H1 (cell line): ENCODE results near the gene CEP57L1. TPM values are rescaled to one million over a fixed set of nuclear protein-coding genes. Genes with fewer than 3 reads are reported as not detected.

Experiments used
- CTCF ChIA-PET: fragments of 300-600 bp; sonication (Branson Sonifier 250); formaldehyde crosslinking; loops from one replicate; lab custom pipeline; 2021; ENCODE audit not compliant: partially characterized antibody; lab: Charles Lee
- POLR2A ChIA-PET: fragments of 300-600 bp; sonication (Branson Sonifier 250); formaldehyde crosslinking; loops from one replicate; lab custom pipeline; 2021; ENCODE audit warnings: inconsistent platforms; ENCODE audit not compliant: partially characterized antibody; lab: Charles Lee
- DNase-seq, 2 experiments: peaks; one replicate each; pipeline versions ENCODE4 v3.0.0 to v3.0.0-alpha.2; 2010 to 2022; ENCODE audit warnings: low spot score in 2 of 2, low read depth in 1 of 2, mixed read lengths in 1 of 2
- FAIRE-seq: peaks from 2 replicates; lab custom pipeline; 2011; peaks lifted over from hg19 to GRCh38; lab: Jason Lieb, UNC
- H2AFZ ChIP-seq: 2 replicates; pipeline ENCODE4 v1.8.1; 2012; ENCODE audit warnings: low read length, inconsistent platforms
- H2AK5ac ChIP-seq: 2 replicates; pipeline ENCODE4 v1.6.1; 2013; ENCODE audit warnings: low read depth, low read length
- H2BK120ac ChIP-seq: replicated peaks from 2 replicates; pipeline ENCODE3; 2013; ENCODE audit warnings: low read depth, low read length, inconsistent platforms
- H2BK12ac ChIP-seq: 2 replicates; pipeline ENCODE4 v1.6.1; 2013; ENCODE audit warnings: low read depth, low read length
- H2BK15ac ChIP-seq: 2 replicates; pipeline ENCODE4 v1.6.1; 2013; ENCODE audit warnings: low read length
- H2BK20ac ChIP-seq: 2 replicates; pipeline ENCODE4 v1.6.1; 2013; ENCODE audit warnings: low read length
- H2BK5ac ChIP-seq: 2 replicates; pipeline ENCODE4 v1.6.1; 2013; ENCODE audit warnings: low read depth, low read length
- H3K14ac ChIP-seq: 2 replicates; pipeline ENCODE4 v1.6.1; 2013; ENCODE audit warnings: inconsistent platforms; ENCODE audit not compliant: insufficient read length
- H3K18ac ChIP-seq: 2 replicates; pipeline ENCODE4 v1.6.1; 2013; ENCODE audit warnings: low read length; ENCODE audit errors: extremely low read depth
- H3K23ac ChIP-seq: 2 replicates; pipeline ENCODE4 v1.6.1; 2013; ENCODE audit warnings: inconsistent platforms; ENCODE audit not compliant: insufficient read length
- H3K23me2 ChIP-seq: 2 replicates; pipeline ENCODE4 v1.6.1; 2013; ENCODE audit warnings: low read depth, low read length
- H3K27ac ChIP-seq: 2 replicates; pipeline ENCODE4 v1.6.1; 2011; ENCODE audit warnings: low read depth, low read length, inconsistent platforms
- H3K27me3 ChIP-seq, 4 experiments: replicated peaks in 1 of 4; 1 replicate in 1 of 4; 2 replicates in 3 of 4; pipeline versions ENCODE4 v1.6.1 to v1.8.1; 2011 to 2013; ENCODE audit warnings: low read length in 3 of 4, mild to moderate bottlenecking in 3 of 4, inconsistent platforms in 2 of 4, mixed read lengths in 2 of 4, moderate library complexity in 1 of 4; ENCODE audit not compliant: control insufficient read depth in 3 of 4, insufficient read depth in 3 of 4; ENCODE audit errors: extremely low read depth in 1 of 4
- H3K36me3 ChIP-seq, 4 experiments: 2 replicates each; pipeline versions ENCODE4 v1.6.1 to v1.8.1; 2011 to 2013; ENCODE audit warnings: mild to moderate bottlenecking in 4 of 4, low read length in 3 of 4, moderate library complexity in 2 of 4, control low read depth in 1 of 4, inconsistent platforms in 1 of 4; ENCODE audit not compliant: insufficient read depth in 4 of 4, control insufficient read depth in 2 of 4
- H3K4ac ChIP-seq: replicated peaks from 2 replicates; pipeline ENCODE3; 2013; ENCODE audit warnings: low read length, low read depth, mixed read lengths, inconsistent platforms; ENCODE audit not compliant: insufficient read length
- H3K4me1 ChIP-seq, 4 experiments: replicated peaks in 1 of 4; 1 replicate in 1 of 4; 2 replicates in 3 of 4; pipeline versions ENCODE4 v1.6.1 to v1.8.1; 2011 to 2013; ENCODE audit warnings: low read length in 3 of 4, inconsistent platforms in 2 of 4, mixed read lengths in 1 of 4; ENCODE audit not compliant: insufficient read depth in 4 of 4, control insufficient read depth in 3 of 4
- H3K4me2 ChIP-seq, 2 experiments: 2 replicates each; pipeline versions ENCODE4 v1.6.1 to v1.8.1; 2011 to 2013; ENCODE audit warnings: low read depth in 2 of 2, low read length in 2 of 2, control low read depth in 1 of 2, inconsistent platforms in 1 of 2, mild to moderate bottlenecking in 1 of 2; ENCODE audit not compliant: insufficient read depth in 1 of 2
- H3K4me3 ChIP-seq, 4 experiments: fragments of 200-600, 300-600 bp in 1 of 4; sonication (generic), shearing (Covaris generic), sonication (Bioruptor Twin) in 1 of 4; 2 replicates each; pipeline versions ENCODE4 v1.5.1 to v1.8.1; 2011 to 2016; ENCODE audit warnings: low read length in 4 of 4, low read depth in 3 of 4, control low read depth in 2 of 4, inconsistent platforms in 2 of 4, mild to moderate bottlenecking in 2 of 4, mixed read lengths in 1 of 4, moderate library complexity in 1 of 4; ENCODE audit not compliant: insufficient read depth in 2 of 4; ENCODE audit errors: extremely low read depth in 1 of 4
- H3K56ac ChIP-seq: replicated peaks from 2 replicates; pipeline ENCODE3; 2013; ENCODE audit warnings: low read depth, mild to moderate bottlenecking, mixed read lengths, low read length, inconsistent platforms; ENCODE audit not compliant: insufficient read length
- H3K79me1 ChIP-seq: 2 replicates; pipeline ENCODE4 v1.6.1; 2013; ENCODE audit warnings: low read depth, low read length, control low read depth
- H3K79me2 ChIP-seq, 2 experiments: 2 replicates each; pipeline versions ENCODE4 v1.6.1 to v1.8.1; 2012 to 2013; ENCODE audit warnings: low read length in 2 of 2, mild to moderate bottlenecking in 2 of 2, inconsistent platforms in 1 of 2; ENCODE audit not compliant: insufficient read depth in 2 of 2, control insufficient read depth in 1 of 2
- H3K9ac ChIP-seq, 4 experiments: replicated peaks in 1 of 4; 1 replicate in 1 of 4; 2 replicates in 3 of 4; pipeline versions ENCODE4 v1.6.1 to v1.8.1; 2011 to 2013; ENCODE audit warnings: low read depth in 3 of 4, low read length in 3 of 4, control low read depth in 2 of 4, mild to moderate bottlenecking in 2 of 4, moderate library complexity in 2 of 4, inconsistent platforms in 1 of 4; ENCODE audit errors: extremely low read depth in 1 of 4
- H3K9me3 ChIP-seq, 2 experiments: 2 replicates each; pipeline versions ENCODE4 v1.6.1 to v1.8.1; 2012 to 2013; ENCODE audit warnings: mild to moderate bottlenecking in 2 of 2, moderate library complexity in 2 of 2, control low read depth in 1 of 2, inconsistent platforms in 1 of 2, low read depth in 1 of 2, low read length in 1 of 2, mixed read lengths in 1 of 2; ENCODE audit not compliant: insufficient read depth in 2 of 2
- H4K20me1 ChIP-seq, 2 experiments: replicated peaks in 1 of 2; 2 replicates each; pipeline versions ENCODE3 to v1.8.1; 2011 to 2013; ENCODE audit warnings: inconsistent platforms in 2 of 2, low read length in 2 of 2, mild to moderate bottlenecking in 1 of 2; ENCODE audit not compliant: insufficient read depth in 2 of 2, control insufficient read depth in 1 of 2
- H4K5ac ChIP-seq: 2 replicates; pipeline ENCODE4 v1.6.1; 2013; ENCODE audit warnings: low read length, low read depth, mixed read lengths, inconsistent platforms; ENCODE audit not compliant: insufficient read length
- H4K8ac ChIP-seq: 2 replicates; pipeline ENCODE4 v1.8.0; 2013; ENCODE audit warnings: mild to moderate bottlenecking, moderate library complexity, low read length, inconsistent platforms; ENCODE audit not compliant: insufficient read depth; ENCODE audit errors: extremely low read depth
- H4K91ac ChIP-seq: replicated peaks from 2 replicates; pipeline ENCODE3; 2013; ENCODE audit warnings: low read length, mixed read lengths, inconsistent platforms; ENCODE audit not compliant: insufficient read length
- ASH2L ChIP-seq: fragments of 200-600, 300-600 bp; sonication (generic); IDR thresholded peaks from one replicate; pipeline ENCODE4 v1.7.1; 2017; ENCODE audit warnings: low read length
- CHD1 ChIP-seq: IDR thresholded peaks from 2 replicates; pipeline ENCODE4 v1.6.1; 2012; ENCODE audit warnings: low read depth, low read length, improper control_type of control experiment
- CREB1 ChIP-seq: IDR thresholded peaks from 2 replicates; pipeline ENCODE4 v1.6.1; 2012; ENCODE audit warnings: inconsistent platforms
- EGR1 ChIP-seq: IDR thresholded peaks from 2 replicates; pipeline ENCODE4 v1.6.1; 2011; ENCODE audit warnings: low read depth, low read length, borderline replicate concordance
- FOSL1 ChIP-seq: IDR thresholded peaks from 2 replicates; pipeline ENCODE4 v1.6.1; 2011; ENCODE audit warnings: mild to moderate bottlenecking, low read depth, low read length, moderate library complexity; ENCODE audit not compliant: insufficient read depth
- GABPA ChIP-seq: IDR thresholded peaks from 2 replicates; pipeline ENCODE4 v1.6.1; 2011; ENCODE audit warnings: mild to moderate bottlenecking, low read length, moderate library complexity, borderline replicate concordance; ENCODE audit not compliant: insufficient read depth
- JUND ChIP-seq: IDR thresholded peaks from 2 replicates; pipeline ENCODE4 v1.6.1; 2011; ENCODE audit warnings: mild to moderate bottlenecking, improper control_type of control experiment, low read length
- PHF8 ChIP-seq: fragments of 200-600 bp; sonication (generic); conservative IDR thresholded peaks from 2 replicates; pipeline ENCODE4 v1.7.1; 2012; ENCODE audit warnings: low read depth, mild to moderate bottlenecking, inconsistent platforms, low read length, moderate library complexity
- POLR2A ChIP-seq, 2 experiments: IDR thresholded peaks; 1 replicate in 1 of 2; 2 replicates in 1 of 2; pipeline ENCODE4 v1.6.1; 2011; ENCODE audit warnings: low read depth in 2 of 2, low read length in 2 of 2, mild to moderate bottlenecking in 2 of 2; ENCODE audit errors: control extremely low read depth in 1 of 2
- TAF1 ChIP-seq: IDR thresholded peaks from 2 replicates; pipeline ENCODE4 v1.6.1; 2011; ENCODE audit warnings: mild to moderate bottlenecking, low read depth, low read length
- WGBS, 2 experiments: shearing (Covaris generic) in 1 of 2; methylation state at CpG; one replicate each; pipeline versions ENCODE4 v1.1.6 to v1.1.7; 2013 to 2015; ENCODE audit warnings: low lambda C conversion rate in 2 of 2, mixed read lengths in 2 of 2, inconsistent platforms in 1 of 2, low coverage in 1 of 2, missing lambda C conversion rate in 1 of 2; ENCODE audit not compliant: insufficient replicate concordance in 2 of 2, insufficient coverage in 1 of 2, insufficient read length in 1 of 2; ENCODE audit errors: extremely low coverage in 1 of 2, missing lambda C conversion rate in 1 of 2; 5-methylcytosine and 5-hydroxymethylcytosine counted together
- polyA plus RNA-seq, 7 experiments: library from polyadenylated mRNA; depleted of rRNA in 3 of 7; stranded (reverse) in 5 of 7; unstranded in 2 of 7; fragments of >200 nt in 5 of 7; fragments of 200-250 nt in 2 of 7; gene quantifications; 1 replicate in 5 of 7; 2 replicates in 1 of 7; 4 replicates in 1 of 7; pipeline versions ENCODE4 v1.2.1 to v1.2.3, GENCODE V29; 2011 to 2013; ENCODE audit warnings: missing spikeins in 2 of 7, mixed read lengths in 2 of 7
- total RNA-seq: library from RNA; stranded (reverse); fragmentation: NEBNext Ultra II Directional; extraction: Animal tissue kit (Norgen Biotek cat#: 25700); gene quantifications from 2 replicates; pipeline ENCODE4 v1.2.1, GENCODE V29; 2021
- TF ChIP-seq, protein P1 (sequence below): IDR thresholded peaks from 2 replicates; pipeline ENCODE4 v1.6.1; 2012; ENCODE audit warnings: inconsistent platforms
- TF ChIP-seq, protein P2 (sequence below), 3 experiments: IDR thresholded peaks; 1 replicate in 2 of 3; 2 replicates in 1 of 3; pipeline versions ENCODE4 v1.5.1 to v1.6.1; 2011; ENCODE audit warnings: low read length in 3 of 3, mild to moderate bottlenecking in 3 of 3, inconsistent platforms in 2 of 3, low read depth in 1 of 3, moderate library complexity in 1 of 3; ENCODE audit not compliant: insufficient read depth in 1 of 3; ENCODE audit errors: control extremely low read depth in 1 of 3

The CEP57L1 gene
- total and polyA plus RNA-seq, 2 of the 8 experiments (the other 6 are each of a cell fraction or from before 2014, with no cell fraction given), result 3.6 to 11.5 TPM

DNA sequence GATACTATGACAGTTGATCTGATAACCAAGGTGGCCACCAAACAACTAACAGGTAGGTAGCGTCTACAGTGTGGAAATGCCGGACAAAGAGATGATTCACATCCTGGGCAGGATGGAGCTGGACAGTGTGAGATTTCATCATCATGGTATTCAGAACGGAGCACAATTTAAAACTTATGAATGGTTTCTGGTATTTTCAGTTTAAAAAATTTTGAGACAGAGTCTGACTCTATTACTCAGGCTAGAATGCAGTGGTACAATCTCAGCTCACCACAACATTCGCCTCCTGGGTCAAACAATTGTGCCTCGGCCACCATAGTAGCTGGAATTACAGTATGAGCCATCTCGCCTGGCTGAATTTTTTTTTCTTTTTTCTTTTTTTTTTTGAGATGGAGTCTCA is 43.8 kb downstream of the CEP57L1 start:
- no peak overlapping the region for H3K4ac ChIP-seq
- ChIA-PET POLR2A (no interaction called here), CTCF (interaction anchor here (0.6 to 1.1 kb wide), 3 partner anchors 14 to 244 kb away, joined by 3 read pairs; no protein-coding TSS in a partner anchor)
- H4K5ac ChIP-seq, result no peak overlapping the region
- no peak overlapping the region for H3K4me3 ChIP-seq
- H3K4me1 ChIP-seq, result no peaks in the 10 kb centered on the region
- H3K9me3 ChIP-seq, result no peaks in the 10 kb centered on the region; a peak in 1 of 4 replicates
- WGBS, 2 experiments, result 97% methylated on average over 6 of the region's 6 CpGs; no CpG with 5 or more reads in 1 of the 2 experiments
- H3K23me2 ChIP-seq, result no peaks in the 10 kb centered on the region
- H4K8ac ChIP-seq, result no peak overlapping the region
- no peak overlapping the region for H3K14ac ChIP-seq
- no peak overlapping the region for H3K27ac ChIP-seq
- no peaks in the 10 kb centered on the region for H4K20me1 ChIP-seq
- H2BK120ac ChIP-seq, result no peak overlapping the region
- H3K79me2 ChIP-seq, result no peaks in the 10 kb centered on the region
- H2BK12ac ChIP-seq, result no peak overlapping the region
- H3K27me3 ChIP-seq, result no peaks in the 10 kb centered on the region
- H2AFZ ChIP-seq, result no peak overlapping the region
- DNase-seq (no peak), FAIRE-seq (no peak)
- H3K9ac ChIP-seq, result no peak overlapping the region
- H2AK5ac ChIP-seq, result no peak overlapping the region
- H3K23ac ChIP-seq, result no peak overlapping the region
- H2BK15ac ChIP-seq, result no peak overlapping the region
- H3K18ac ChIP-seq, result no peak overlapping the region
- H3K36me3 ChIP-seq, result no peaks in the 10 kb centered on the region; a peak in 1 of 8 replicates
- no peak overlapping the region for H2BK20ac ChIP-seq
- H4K91ac ChIP-seq, result no peak overlapping the region
- H3K79me1 ChIP-seq, result no peaks in the 10 kb centered on the region
- no peak overlapping the region for H3K4me2 ChIP-seq
- H3K56ac ChIP-seq, result no peak overlapping the region
- H2BK5ac ChIP-seq, result no peak overlapping the region
- no peak for TF ChIP-seq EGR1
- no peak for TF ChIP-seq JUND
- no peak for TF ChIP-seq POLR2A (IDR thresholded peaks at IDR 0.05; ENCODE audit: control extremely low read depth in 1 of 2, low read depth in 2 of 2, low read length in 2 of 2)
- TF ChIP-seq CHD1, result no peak
- TF ChIP-seq TAF1, result no peak
- no peak for TF ChIP-seq ASH2L
- no peak for TF ChIP-seq CREB1
- TF ChIP-seq FOSL1, result no peak
- TF ChIP-seq, protein P1, sequence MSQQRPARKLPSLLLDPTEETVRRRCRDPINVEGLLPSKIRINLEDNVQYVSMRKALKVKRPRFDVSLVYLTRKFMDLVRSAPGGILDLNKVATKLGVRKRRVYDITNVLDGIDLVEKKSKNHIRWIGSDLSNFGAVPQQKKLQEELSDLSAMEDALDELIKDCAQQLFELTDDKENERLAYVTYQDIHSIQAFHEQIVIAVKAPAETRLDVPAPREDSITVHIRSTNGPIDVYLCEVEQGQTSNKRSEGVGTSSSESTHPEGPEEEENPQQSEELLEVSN, result no peak
- no peak for TF ChIP-seq GABPA
- no peak for TF ChIP-seq PHF8
- TF ChIP-seq, protein P2, sequence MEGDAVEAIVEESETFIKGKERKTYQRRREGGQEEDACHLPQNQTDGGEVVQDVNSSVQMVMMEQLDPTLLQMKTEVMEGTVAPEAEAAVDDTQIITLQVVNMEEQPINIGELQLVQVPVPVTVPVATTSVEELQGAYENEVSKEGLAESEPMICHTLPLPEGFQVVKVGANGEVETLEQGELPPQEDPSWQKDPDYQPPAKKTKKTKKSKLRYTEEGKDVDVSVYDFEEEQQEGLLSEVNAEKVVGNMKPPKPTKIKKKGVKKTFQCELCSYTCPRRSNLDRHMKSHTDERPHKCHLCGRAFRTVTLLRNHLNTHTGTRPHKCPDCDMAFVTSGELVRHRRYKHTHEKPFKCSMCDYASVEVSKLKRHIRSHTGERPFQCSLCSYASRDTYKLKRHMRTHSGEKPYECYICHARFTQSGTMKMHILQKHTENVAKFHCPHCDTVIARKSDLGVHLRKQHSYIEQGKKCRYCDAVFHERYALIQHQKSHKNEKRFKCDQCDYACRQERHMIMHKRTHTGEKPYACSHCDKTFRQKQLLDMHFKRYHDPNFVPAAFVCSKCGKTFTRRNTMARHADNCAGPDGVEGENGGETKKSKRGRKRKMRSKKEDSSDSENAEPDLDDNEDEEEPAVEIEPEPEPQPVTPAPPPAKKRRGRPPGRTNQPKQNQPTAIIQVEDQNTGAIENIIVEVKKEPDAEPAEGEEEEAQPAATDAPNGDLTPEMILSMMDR (IDR thresholded peaks at IDR 0.05; ENCODE audit: control extremely low read depth in 1 of 3, insufficient read depth in 1 of 3, low read depth in 1 of 3, low read length in 3 of 3), result no peak
